Breast epithelium (tissue), 4 donors: Measurements from ENCODE around the gene CCNG2. TPM values are rescaled to one million over a fixed set of nuclear protein-coding genes. Genes with fewer than 3 reads are reported as not detected.

Experiments used
- DNase-seq, 2 donors: peaks; one replicate each; pipeline ENCODE4 v3.0.0-alpha.2; 2019; ENCODE audit warnings: low spot score in 2 of 2
- H3K27ac ChIP-seq, 2 donors: fragments of 200-600 bp; sonication (generic) in 1 of 2; one replicate each; pipeline ENCODE4 v1.5.1; 2016 to 2019; ENCODE audit warnings: mild to moderate bottlenecking in 1 of 2
- H3K27me3 ChIP-seq, 2 donors: fragments of 200-600 bp; sonication (generic) in 1 of 2; one replicate each; pipeline versions ENCODE4 v1.5.1 to v1.6.0; 2017 to 2019; ENCODE audit warnings: control low read depth in 1 of 2, mild to moderate bottlenecking in 1 of 2
- H3K36me3 ChIP-seq: fragments of 200-600 bp; one replicate; pipeline ENCODE4 v1.5.1; 2019
- H3K4me1 ChIP-seq, 2 donors: fragments of 200-600 bp; sonication (generic); one replicate each; pipeline ENCODE4 v1.5.1; 2016 to 2019; ENCODE audit warnings: control low read depth in 1 of 2
- H3K4me3 ChIP-seq, 3 donors: fragments of 200-600 bp; sonication (generic); 1 replicate in 2 of 3; 2 replicates in 1 of 3; pipeline ENCODE4 v1.5.1; 2016 to 2019; ENCODE audit warnings: mild to moderate bottlenecking in 3 of 3, moderate library complexity in 2 of 3
- H3K9me3 ChIP-seq, 2 donors: fragments of 200-600 bp; sonication (generic) in 1 of 2; one replicate each; pipeline ENCODE4 v1.5.1; 2016 to 2019; ENCODE audit warnings: control low read depth in 1 of 2
- POLR2A ChIP-seq: fragments of 450-650 bp; IDR thresholded peaks from one replicate; pipeline ENCODE4 v1.6.1; 2016; ENCODE audit warnings: antibody characterized with exemption, mild to moderate bottlenecking, moderate library complexity
- POLR2AphosphoS5 ChIP-seq, 3 donors: sonication (generic); formaldehyde crosslinking; IDR thresholded peaks; one replicate each; pipeline ENCODE4 v1.6.1; 2017; ENCODE audit warnings: antibody characterized with exemption in 3 of 3
- intact Hi-C: fragments of 100-400 bp; cut with DNase I; formaldehyde crosslinking; loops from one replicate; pipeline ENCODE4 v1.15.1; 2023; ENCODE audit warnings: low total_unique reads
- total RNA-seq, 3 donors: library from RNA; depleted of rRNA; stranded (reverse); fragments of >200 nt; gene quantifications; one replicate each; pipeline ENCODE4 v1.1.0, GENCODE V29; 2016
- TF ChIP-seq, protein P1 (sequence below), 3 donors: fragments of 450-650 bp; IDR thresholded peaks; one replicate each; pipeline ENCODE4 v1.5.1; 2016 to 2017; ENCODE audit warnings: antibody characterized with exemption in 3 of 3, mild to moderate bottlenecking in 3 of 3, moderate library complexity in 3 of 3

CCNG2 gene
- total RNA-seq, 3 donors from 2014 or later, result 74.1 to 111 (median 107) TPM

DNA sequence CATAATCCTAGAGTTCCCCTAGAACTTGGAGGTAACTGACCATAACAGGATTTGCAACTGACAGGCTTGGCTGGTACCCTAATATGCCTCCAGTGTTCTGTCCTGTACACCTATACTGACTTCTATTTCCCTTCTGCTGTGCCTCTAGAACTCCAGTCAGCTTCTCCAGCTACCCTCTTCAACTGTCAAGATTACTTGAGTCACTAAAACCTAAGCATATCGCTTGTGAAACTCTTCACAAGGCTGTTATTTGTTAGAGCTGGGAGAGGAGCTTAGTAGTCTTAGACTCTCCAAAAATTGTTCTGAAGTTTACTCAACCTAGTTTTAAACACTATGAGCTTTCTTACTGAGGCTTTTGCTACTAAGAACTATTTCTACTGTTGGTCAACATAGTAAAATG lies 52.0 kb downstream of the CCNG2 start:
- TF ChIP-seq POLR2A, result no peak
- TF ChIP-seq, protein P1, sequence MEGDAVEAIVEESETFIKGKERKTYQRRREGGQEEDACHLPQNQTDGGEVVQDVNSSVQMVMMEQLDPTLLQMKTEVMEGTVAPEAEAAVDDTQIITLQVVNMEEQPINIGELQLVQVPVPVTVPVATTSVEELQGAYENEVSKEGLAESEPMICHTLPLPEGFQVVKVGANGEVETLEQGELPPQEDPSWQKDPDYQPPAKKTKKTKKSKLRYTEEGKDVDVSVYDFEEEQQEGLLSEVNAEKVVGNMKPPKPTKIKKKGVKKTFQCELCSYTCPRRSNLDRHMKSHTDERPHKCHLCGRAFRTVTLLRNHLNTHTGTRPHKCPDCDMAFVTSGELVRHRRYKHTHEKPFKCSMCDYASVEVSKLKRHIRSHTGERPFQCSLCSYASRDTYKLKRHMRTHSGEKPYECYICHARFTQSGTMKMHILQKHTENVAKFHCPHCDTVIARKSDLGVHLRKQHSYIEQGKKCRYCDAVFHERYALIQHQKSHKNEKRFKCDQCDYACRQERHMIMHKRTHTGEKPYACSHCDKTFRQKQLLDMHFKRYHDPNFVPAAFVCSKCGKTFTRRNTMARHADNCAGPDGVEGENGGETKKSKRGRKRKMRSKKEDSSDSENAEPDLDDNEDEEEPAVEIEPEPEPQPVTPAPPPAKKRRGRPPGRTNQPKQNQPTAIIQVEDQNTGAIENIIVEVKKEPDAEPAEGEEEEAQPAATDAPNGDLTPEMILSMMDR (IDR thresholded peaks at IDR 0.05), result no peak
- no peak for TF ChIP-seq POLR2AphosphoS5 (IDR thresholded peaks at IDR 0.05)
- intact Hi-C loops, result no loop called here
- H3K27ac ChIP-seq, result no peak overlapping the region
- H3K4me3 ChIP-seq, result no peak overlapping the region
- H3K9me3 ChIP-seq, result no peaks in the 10 kb centered on the region
- DNase-seq, result no peak
- no peaks in the 10 kb centered on the region for H3K36me3 ChIP-seq
- no peaks in the 10 kb centered on the region for H3K4me1 ChIP-seq
- no peaks in the 10 kb centered on the region for H3K27me3 ChIP-seq

DNA sequence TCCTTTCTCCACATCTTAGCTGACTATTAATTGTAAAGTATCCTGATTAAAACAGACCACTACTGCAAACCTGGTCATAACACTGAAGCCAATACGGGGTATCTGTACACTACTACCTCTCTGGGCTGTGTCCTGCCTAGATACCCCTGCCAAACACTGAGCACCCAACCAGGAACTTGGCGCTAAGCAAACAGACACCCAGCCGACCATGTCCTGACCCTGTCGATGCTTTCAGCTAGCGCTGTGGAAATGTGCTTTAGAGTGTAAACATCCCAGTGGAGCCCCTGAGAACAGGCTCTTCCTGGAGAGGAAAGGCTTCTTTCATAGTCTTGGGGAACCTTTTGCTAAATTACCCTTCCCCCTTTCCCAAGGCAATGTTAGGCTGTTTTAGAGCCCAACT lies 52.9 kb downstream of the CCNG2 start:
- intact Hi-C loops, result loop anchor here (2.0 kb wide), 1 partner anchor 77 kb away; no protein-coding TSS in a partner anchor
- no peak for DNase-seq

DNA sequence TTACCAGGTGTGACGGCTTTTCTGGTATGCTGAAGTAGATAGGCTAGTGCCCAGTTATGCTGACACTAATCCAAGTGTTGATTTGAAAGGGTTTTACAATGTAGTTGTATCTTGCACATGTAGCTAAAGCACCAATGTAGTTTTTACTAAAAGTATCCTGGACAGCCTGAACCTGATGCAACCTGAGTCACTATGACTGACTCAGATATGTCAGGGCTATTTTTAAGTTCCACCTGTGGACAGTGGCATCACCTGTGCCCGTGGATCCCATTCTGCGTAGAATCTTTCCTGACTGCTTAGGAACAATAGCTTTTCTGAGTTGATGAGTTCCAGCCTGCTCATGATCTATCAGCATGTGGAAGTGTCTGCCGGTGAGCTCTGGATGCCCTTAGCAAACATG lies 58.1 kb downstream of the CCNG2 start:
- H3K27ac ChIP-seq, result no peak overlapping the region
- DNase-seq, result no peak
- H3K27me3 ChIP-seq, result no peaks in the 10 kb centered on the region
- H3K36me3 ChIP-seq, result no peaks in the 10 kb centered on the region
- no peaks in the 10 kb centered on the region for H3K4me1 ChIP-seq
- no peaks in the 10 kb centered on the region for H3K9me3 ChIP-seq
- H3K4me3 ChIP-seq, result no peak overlapping the region
- TF ChIP-seq, protein P1 (IDR thresholded peaks at IDR 0.05), result no peak
- TF ChIP-seq POLR2AphosphoS5 (IDR thresholded peaks at IDR 0.05), result no peak
- TF ChIP-seq POLR2A, result no peak
- intact Hi-C loops, result no loop called here

More for the DNA sequence above, 52.9 kb downstream of the CCNG2 start:
- H3K27ac ChIP-seq, result no peak overlapping the region
- no peaks in the 10 kb centered on the region for H3K4me1 ChIP-seq
- H3K27me3 ChIP-seq, result no peaks in the 10 kb centered on the region
- H3K4me3 ChIP-seq, result no peak overlapping the region
- no peak for TF ChIP-seq POLR2A
- no peak for TF ChIP-seq POLR2AphosphoS5 (IDR thresholded peaks at IDR 0.05)
- TF ChIP-seq, protein P1 (IDR thresholded peaks at IDR 0.05), result no peak
- H3K9me3 ChIP-seq, result no peaks in the 10 kb centered on the region
- no peaks in the 10 kb centered on the region for H3K36me3 ChIP-seq

DNA sequence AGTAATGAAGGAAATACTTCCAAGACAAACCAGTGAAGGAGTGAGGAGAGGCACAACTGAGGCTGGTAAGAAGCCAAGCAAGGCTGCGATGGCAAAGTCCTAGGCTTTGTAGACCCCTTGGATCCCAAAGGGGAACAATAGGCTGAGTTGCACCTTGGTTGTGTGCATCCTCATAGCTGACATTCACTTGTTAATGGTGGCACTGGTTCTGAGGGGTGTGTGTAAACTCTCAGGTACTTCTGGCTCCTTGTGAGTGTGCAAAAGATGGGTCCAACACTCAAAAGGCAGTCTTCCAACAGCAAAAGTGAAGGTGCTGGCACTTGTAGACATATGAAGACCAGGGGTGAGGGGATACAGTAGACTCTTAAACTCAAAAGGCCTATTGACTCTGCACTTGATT lies 60.5 kb downstream of the CCNG2 start:
- no peaks in the 10 kb centered on the region for H3K4me1 ChIP-seq
- intact Hi-C loops, result no loop called here

DNA sequence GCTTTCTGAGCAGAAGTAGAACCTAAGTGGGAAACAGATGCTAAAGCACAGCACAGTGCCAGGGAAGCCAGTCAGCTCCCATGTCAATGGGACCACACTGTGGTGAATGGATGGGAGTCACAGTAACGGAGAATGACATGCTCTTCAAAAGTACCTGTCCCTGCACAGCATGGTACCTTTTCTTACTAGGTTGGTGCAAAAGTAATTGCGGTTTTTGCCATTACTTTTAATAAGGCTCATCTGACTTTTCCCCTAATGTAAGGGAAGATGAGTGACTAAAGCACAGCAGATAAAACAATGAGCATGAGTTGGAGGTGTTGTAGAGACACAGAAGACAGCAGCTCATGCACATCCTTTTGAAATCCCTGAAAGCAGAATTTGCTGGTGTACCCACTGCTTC lies 62.3 kb downstream of the CCNG2 start:
- Histone ChIP-seq H3K9me3 (no peaks in the 10 kb centered on the region), H3K36me3 (no peaks in the 10 kb centered on the region), H3K27me3 (no peaks in the 10 kb centered on the region), H3K4me1 (no peaks in the 10 kb centered on the region), H3K4me3 (no peak overlapping the region), H3K27ac (no peak overlapping the region)
- no peak for TF ChIP-seq POLR2A
- TF ChIP-seq, protein P1 (IDR thresholded peaks at IDR 0.05), result no peak
- TF ChIP-seq POLR2AphosphoS5 (IDR thresholded peaks at IDR 0.05), result no peak
- DNase-seq, result no peak
- intact Hi-C loops, result no loop called here

More for the DNA sequence above, 60.5 kb downstream of the CCNG2 start:
- Histone ChIP-seq H3K27me3 (no peaks in the 10 kb centered on the region), H3K4me3 (no peak overlapping the region), H3K36me3 (no peaks in the 10 kb centered on the region), H3K27ac (no peak overlapping the region), H3K9me3 (no peaks in the 10 kb centered on the region)
- TF ChIP-seq, protein P1 (IDR thresholded peaks at IDR 0.05), result no peak
- TF ChIP-seq POLR2AphosphoS5 (IDR thresholded peaks at IDR 0.05) (no peak), POLR2A (no peak)
- DNase-seq, result no peak

Other genes starting within 250 kb of the CCNG2 start
- gene SEPTIN11, start 207.5 kb upstream of the CCNG2 start, total RNA-seq, result 100 to 1,000 TPM in 2 of 3 donors, 10 to 100 TPM in 1; 78.6 to 362 (median 329) TPM
- gene CCNI, start 81.2 kb upstream of the CCNG2 start, total RNA-seq, result 100 to 1,000 TPM; 267 to 346 (median 271) TPM